Activated CD4-positive, alpha-beta T cell treated with anti-CD3 and anti-CD28 coated beads, Interleukin-10, Interleukin-2, amounts not matched to agents 100 ng/mL and 50 ng/mL, durations not matched to agents 16 hours and 8 hours (primary cell): ENCODE measurements around the gene PIR.

Experiments used
- DNase-seq: peaks from one replicate; pipeline ENCODE4 v3.0.0-alpha.2; 2020

Gene PIR

GRCh38 chrX:15493118-15493962 lies at the start of gene PIR:
Gene PIR, minus strand, starts transcription at chrX:15493333. Its CDS starts 2,076 bp downstream, at chrX:15491257.
- DNase-seq: peak; percentile 85

- DNase-seq: no peak
Observed at GRCh38 chrX:15530318-15530717, 37.2 kb upstream of the PIR start.

DNA sequence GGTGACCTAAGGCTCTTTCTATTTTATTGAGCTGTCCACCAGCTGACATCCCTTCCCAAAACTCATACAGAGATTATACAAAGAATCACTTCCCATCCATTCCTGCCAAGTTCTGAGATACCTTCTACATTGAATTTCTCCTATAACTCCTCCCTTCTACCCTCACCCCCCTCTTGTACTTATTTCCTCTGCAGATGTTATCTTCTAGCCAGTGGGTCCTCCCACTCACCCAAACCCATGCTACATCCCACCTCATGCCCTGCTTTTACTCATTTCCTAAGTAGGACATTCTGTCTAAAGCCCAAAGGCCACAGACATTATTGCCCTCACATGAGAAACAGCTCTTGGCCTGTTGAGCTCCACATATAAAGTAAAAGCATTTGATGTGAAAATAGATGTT lies 36.0 kb upstream of the PIR start:
- DNase-seq: no peak

DNA sequence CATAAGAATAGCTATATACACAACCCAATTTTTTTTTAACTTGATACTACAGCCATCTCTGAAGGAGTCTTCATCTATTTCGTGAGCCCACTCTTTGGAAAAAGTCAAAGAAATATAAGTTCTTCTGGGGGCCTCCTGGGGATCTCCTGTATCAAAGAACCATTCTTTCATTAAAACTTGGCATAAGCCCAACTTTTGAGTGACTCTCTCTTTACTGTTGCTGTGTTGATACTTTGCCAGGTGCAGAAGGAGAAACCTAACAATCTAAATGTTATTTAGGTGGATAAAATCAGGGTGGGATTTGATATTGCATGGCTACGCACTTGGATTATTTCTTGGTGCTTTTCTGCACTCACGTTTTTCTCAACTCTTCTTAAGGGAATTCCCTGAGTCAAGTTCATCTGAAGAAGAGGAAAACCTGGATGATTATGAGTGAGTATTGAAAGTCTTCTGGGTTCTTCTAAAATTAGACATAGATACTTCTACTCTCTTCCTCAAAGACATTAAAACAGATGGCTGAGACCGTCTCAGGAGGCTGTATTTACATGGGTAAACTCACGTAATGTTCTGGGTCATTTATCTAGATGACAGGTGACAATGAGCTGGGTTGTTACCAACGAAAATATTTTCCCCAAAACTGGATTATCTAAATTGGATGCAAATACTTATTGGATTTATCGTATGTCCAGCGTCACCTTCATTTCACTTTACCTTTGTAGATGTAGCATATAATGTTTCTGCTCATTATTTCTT lies 32.7 kb upstream of the PIR start:
- no peak for DNase-seq

DNA sequence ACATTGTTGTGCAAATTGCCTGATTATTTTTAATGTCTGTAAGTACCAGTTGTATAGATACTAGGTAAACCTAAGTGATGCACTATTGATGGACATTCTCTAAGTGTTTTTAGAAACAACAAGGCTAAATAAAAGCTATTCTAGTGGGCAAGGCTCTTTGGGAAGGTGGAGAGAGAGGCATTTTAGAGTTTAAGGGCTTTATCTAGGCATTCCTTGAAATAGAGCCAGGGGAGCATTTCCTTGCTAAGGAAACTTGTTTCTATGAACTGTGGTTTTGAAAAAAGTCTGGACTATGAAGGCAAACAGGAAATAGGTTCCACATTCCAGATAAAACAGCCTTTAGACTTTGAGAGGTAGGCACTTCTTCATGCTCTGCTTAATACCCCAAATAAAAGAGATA lies 31.3 kb upstream of the PIR start:
- no peak for DNase-seq

GRCh38 chrX:15523088-15523487 lies 30.0 kb upstream of the PIR start:
- DNase-seq: no peak

DNA sequence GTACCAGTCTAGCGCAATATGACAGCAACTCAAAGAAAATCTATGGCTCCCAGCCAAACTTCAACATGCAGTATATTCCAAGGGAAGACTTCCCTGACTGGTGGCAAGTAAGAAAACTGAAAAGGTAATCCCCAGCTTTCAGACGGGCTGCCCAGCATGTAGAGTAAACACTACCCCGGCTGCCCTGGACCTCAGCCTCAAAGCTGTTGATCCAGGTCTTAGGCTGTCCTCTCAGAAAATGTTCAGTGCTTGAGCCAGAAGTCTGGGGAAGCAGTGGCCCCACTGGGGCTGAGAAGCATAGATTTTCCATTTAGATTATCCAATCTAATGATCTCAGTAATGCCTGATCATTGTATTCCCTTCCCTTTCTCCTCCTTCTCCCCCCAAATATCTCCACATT lies 29.3 kb upstream of the PIR start:
- DNase-seq: no peak

DNA sequence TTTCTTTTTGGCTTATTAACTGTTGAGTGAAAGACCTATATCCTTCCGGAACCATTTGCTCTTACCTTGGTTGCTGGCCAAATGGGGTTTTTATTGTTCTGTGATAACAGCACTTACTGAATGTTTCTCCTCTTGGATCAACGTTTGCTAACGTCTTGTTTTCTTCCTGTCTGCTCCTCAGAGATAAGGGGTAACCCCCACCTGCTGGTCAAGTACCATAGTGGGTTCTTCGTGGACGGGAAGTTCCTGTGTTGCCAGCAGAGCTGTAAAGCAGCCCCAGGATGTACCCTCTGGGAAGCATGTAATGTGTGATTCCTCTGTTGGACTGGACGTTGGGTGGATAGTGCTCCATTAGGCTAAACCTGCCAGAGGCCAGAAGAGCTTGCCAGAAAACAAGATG lies 22.8 kb upstream of the PIR start:
- no peak for DNase-seq

- DNase-seq: no peak
Observed at GRCh38 chrX:15514279-15514678, 21.1 kb upstream of the PIR start.

GRCh38 chrX:15512401-15512965 lies 19.4 kb upstream of the PIR start:
- DNase-seq: no peak

- no peak for DNase-seq
Observed at GRCh38 chrX:15511563-15511962, 18.4 kb upstream of the PIR start.

DNA sequence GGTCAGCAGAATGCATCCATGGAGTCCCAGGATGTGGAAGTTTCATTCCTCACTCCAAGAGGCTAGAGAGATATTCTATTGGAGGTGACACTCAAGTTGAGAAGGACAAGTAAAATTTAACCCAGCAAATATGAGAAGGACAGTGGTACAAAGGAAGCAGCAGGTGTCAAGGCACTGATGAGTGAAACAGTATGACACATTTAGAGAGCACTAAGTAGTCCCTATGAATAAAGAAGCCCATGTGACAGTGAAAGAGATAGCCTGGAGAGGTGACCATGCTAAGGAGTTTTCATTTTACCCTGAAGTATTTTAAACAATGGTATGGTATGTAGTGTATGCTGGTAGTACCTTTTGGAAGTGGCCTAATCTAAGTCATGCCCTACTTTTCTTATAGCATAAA lies 16.7 kb upstream of the PIR start:
- DNase-seq: no peak

DNA sequence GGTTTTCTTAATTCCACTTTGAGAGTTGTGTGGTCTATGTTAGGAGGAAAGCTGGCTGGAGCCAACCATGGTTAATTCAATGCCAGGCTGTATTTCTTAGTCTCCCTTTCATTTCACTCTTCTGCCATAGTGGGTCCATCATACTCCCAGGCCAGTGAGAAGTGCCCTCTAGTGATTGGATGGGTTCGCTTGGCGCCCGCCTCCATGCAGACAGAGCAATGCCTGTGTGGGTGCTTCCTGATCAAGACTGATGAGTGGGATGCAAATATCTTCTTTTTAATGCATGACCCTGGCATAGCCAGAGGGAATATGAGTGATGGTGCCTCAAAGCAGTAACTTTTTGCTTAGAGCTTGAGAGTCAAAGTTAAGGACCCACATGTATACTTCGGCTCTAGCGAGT lies 13.9 kb upstream of the PIR start:
- DNase-seq: no peak

DNA sequence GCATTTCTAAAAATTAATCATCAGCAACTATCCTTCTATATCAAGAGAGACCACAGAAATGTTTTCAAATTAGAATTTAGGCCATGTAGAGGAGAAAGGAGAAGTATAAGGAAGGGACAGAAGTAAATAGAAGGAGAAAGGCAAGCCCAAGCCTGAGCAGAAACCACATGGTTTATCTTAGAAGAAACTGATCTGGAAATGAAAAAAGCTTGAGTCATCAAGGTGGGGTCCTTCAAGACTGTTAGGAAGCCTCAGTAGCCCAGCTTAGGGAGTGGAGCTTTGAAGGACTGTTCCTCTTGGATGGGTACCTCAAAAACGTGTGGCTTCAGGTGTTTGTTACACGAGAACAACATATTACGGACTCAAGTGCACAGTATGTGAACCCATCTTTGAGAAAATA lies 12.0 kb upstream of the PIR start:
- DNase-seq: no peak

- no peak for DNase-seq
Observed at GRCh38 chrX:15504661-15505060, 11.5 kb upstream of the PIR start.

DNA sequence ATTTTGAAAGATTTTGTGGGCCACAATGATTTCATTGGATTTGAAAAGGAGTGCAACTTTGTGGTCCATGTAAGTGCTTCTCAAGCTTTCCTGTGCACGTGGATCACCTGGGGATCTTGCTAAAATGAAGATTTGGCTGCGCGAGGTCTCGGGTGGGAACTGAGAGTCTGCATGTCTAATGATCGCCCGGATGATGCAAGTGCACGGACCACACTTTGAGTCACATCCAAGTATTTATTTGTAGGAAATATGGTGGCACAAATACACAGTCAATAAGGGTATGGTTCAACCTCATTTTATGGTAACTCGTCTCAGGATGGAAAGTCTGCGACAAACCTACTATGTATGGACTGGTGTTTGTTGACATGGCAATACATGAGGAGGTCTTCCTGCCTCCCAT lies 8.4 kb upstream of the PIR start:
- no peak for DNase-seq

GRCh38 chrX:15500497-15500966 lies 7.4 kb upstream of the PIR start, which contains the start of gene BMX:
Gene BMX, plus strand, starts transcription at chrX:15500807. Its CDS starts 7,547 bp downstream, at chrX:15508354.
- DNase-seq: no peak

DNA sequence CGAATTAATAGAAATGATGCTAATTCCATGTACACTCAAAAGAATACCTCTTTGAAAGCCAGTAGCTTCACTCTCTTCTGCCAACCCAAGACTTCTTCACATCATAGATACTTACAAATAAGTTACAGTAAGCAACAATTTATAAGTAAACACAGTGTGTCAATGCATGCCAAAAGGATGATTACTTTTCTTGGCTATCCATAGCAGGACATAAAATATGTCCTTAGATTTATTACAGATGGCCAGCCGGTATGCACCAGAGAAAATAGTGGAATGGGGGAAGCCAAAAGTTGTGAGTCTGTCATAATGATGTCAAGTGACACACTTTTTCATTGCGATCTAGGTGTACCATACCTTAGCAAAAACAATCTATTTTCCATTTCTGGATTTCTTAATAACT lies 6.8 kb upstream of the PIR start:
- no peak for DNase-seq

DNA sequence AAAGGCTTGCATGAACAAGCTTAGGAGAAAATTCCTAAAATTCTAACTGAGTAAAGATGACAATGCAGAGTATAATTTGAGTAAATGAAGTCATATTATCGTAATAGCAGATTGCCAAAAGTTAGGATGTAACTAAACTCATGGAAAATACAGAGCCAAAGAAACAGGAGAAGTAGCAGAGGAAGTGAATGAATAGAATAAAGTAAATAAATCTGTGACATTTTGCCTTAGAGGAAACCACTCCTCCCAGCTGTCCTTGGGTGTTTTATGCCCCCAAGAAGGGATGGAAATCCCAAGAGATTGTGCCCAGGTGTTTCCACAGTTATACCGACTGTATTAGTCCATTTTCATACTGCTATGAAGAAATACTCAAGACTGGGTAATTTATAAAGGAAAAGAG lies 5.6 kb upstream of the PIR start:
- DNase-seq: no peak

DNA sequence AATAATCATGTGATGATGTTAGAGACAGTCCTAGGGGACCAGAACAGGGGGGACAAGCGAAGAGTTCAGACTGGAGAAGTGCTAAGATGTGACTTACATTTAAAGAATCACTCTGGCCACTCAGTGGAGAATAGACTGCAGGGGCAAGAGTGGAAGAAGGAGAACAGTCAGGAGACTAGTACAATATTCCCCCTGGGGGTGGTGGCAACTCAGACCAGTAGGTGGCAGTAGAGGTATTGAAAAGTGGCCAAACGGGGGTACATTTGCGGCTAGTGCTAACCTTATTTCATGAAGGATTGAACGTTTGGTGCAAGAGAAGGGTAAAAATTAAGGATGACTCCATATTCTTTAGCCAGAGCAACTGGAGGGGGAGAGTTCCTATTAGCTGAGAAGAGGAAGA lies 4.7 kb upstream of the PIR start:
- peak; percentile 69 for DNase-seq

- no peak for DNase-seq
Observed at GRCh38 chrX:15496824-15497223, 3.7 kb upstream of the PIR start.

DNA sequence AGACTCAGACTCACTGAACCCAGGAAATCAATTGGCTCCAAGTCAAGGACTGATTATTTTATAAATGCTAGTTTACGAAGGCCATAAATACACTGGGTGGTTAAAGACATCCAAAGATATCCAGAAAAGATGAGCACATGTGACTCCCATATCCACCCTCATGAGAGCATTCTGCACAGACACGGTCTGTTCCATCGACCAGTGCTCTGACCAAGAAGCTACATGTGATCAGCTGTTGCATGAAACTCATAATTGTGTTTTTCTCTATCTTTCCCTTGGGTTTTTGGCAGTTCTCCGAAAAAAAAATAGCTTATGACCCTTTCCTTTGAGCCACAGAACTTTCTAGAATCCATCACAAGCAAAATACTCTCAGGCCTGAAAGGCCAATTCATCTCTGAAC lies 2.7 kb upstream of the PIR start:
- no peak for DNase-seq

- DNase-seq: no peak
Observed at GRCh38 chrX:15492469-15492868, 664 bp downstream of the PIR start.

GRCh38 chrX:15483891-15484290 lies 9.2 kb downstream of the PIR start:
- DNase-seq: no peak
